Panc1 (cell line): ENCODE data around the gene ZNF580. TPM values are rescaled to one million over a fixed set of nuclear protein-coding genes. Genes with fewer than 3 reads are reported as not detected.

Source experiments
- ATAC-seq: fragments of 200-7000 bp; cut with Tn5 transposase; 2 replicates; pipeline ENCODE4 v1.9.1; 2020; ENCODE audit warnings: mild to moderate bottlenecking, moderate library complexity
- BruUV-seq: library from RNA; stranded (reverse); fragments of 400-500 nt; replicated peaks from 2 replicates; lab custom pipeline; 2021; lab: Mats Ljungman, UMichigan
- CTCF ChIA-PET: fragments of 300-600 bp; sonication (Branson Sonifier 250); formaldehyde crosslinking; loops from one replicate; lab custom pipeline; 2022; ENCODE audit warnings: antibody characterized with exemption; lab: Charles Lee
- POLR2A ChIA-PET: fragments of 300-600 bp; sonication (Branson Sonifier 250); formaldehyde crosslinking; loops from one replicate; lab custom pipeline; 2022; ENCODE audit warnings: antibody characterized with exemption; lab: Charles Lee
- DNase-seq: peaks from one replicate; pipeline ENCODE4 v3.0.0-alpha.2; 2010; ENCODE audit warnings: low read depth, low spot score
- H3K27ac ChIP-seq: 2 replicates; pipeline ENCODE4 v1.5.1; 2011; ENCODE audit warnings: mild to moderate bottlenecking, low read length, inconsistent platforms
- H3K27me3 ChIP-seq: fragments of 200-500 bp; sonication (Bioruptor generic); 2 replicates; pipeline ENCODE4 v1.6.0; 2014; ENCODE audit warnings: low read length, inconsistent platforms; ENCODE audit not compliant: control insufficient read depth, insufficient read depth
- H3K36me3 ChIP-seq: fragments of 200-500 bp; sonication (Bioruptor generic); 2 replicates; pipeline ENCODE4 v1.5.1; 2014; ENCODE audit warnings: inconsistent platforms, mild to moderate bottlenecking, low read length, moderate library complexity; ENCODE audit not compliant: control insufficient read depth, insufficient read depth
- H3K4me1 ChIP-seq: 2 replicates; pipeline ENCODE4 v1.5.1; 2011; ENCODE audit warnings: inconsistent platforms, mild to moderate bottlenecking, low read length, moderate library complexity; ENCODE audit not compliant: control insufficient read depth, insufficient read depth
- H3K4me3 ChIP-seq, 2 experiments: 2 replicates each; pipeline ENCODE4 v1.5.1; 2011 to 2012; ENCODE audit warnings: low read depth in 2 of 2, low read length in 2 of 2, mild to moderate bottlenecking in 2 of 2, inconsistent platforms in 1 of 2, moderate library complexity in 1 of 2
- H3K9me3 ChIP-seq: fragments of 200-500 bp; sonication (Bioruptor generic); 2 replicates; pipeline ENCODE4 v1.5.1; 2014; ENCODE audit warnings: low read depth, mild to moderate bottlenecking, inconsistent platforms, low read length, moderate library complexity; ENCODE audit not compliant: control insufficient read depth, insufficient read depth
- CTCF ChIP-seq: fragments of 450-650 bp; IDR thresholded peaks from 2 replicates; pipeline ENCODE4 v1.5.1; 2017; ENCODE audit warnings: mild to moderate bottlenecking
- POLR2AphosphoS5 ChIP-seq: IDR thresholded peaks from 2 replicates; pipeline ENCODE4 v1.6.1; 2012; ENCODE audit warnings: mild to moderate bottlenecking, low read depth, low read length, moderate library complexity
- REST ChIP-seq, 2 experiments: IDR thresholded peaks; 2 replicates each; pipeline ENCODE4 v1.6.1; 2011 to 2012; ENCODE audit warnings: low read depth in 2 of 2, control low read depth in 1 of 2, low read length in 1 of 2, mild to moderate bottlenecking in 1 of 2, moderate library complexity in 1 of 2; ENCODE audit not compliant: insufficient read depth in 1 of 2
- SIN3A ChIP-seq: IDR thresholded peaks from 2 replicates; pipeline ENCODE4 v1.6.1; 2012; ENCODE audit warnings: low read depth, mild to moderate bottlenecking, low read length, moderate library complexity, borderline replicate concordance; ENCODE audit not compliant: insufficient read depth
- TCF7L2 ChIP-seq: IDR thresholded peaks from 2 replicates; pipeline ENCODE4 v1.6.1; 2011; ENCODE audit warnings: mild to moderate bottlenecking, low read depth, low read length, inconsistent platforms
- in situ Hi-C: cut with HindIII; loops from 2 replicates; pipeline ENCODE4 v1.10.0; 2016; ENCODE audit warnings: low sequenced_read_pairs, low pct_unique_long_range_greater_than_20kb
- intact Hi-C: fragments of 100-400 bp; cut with micrococcal nuclease; formaldehyde crosslinking; loops from one replicate; pipeline ENCODE4 v1.10.0; 2022; ENCODE audit not compliant: unreplicated experiment
- total RNA-seq: library from RNA; stranded (reverse); gene quantifications from one replicate; pipeline ENCODE4 v1.2.1, GENCODE V29; 2021; ENCODE audit not compliant: unreplicated experiment

ZNF580 gene
- total RNA-seq, 1 experiment from 2014 or later, result 58.0 TPM

- Histone ChIP-seq H3K4me3 (no peak overlapping the region), H3K27me3 (no peaks in the 10 kb centered on the region), H3K9me3 (no peaks in the 10 kb centered on the region), H3K27ac (no peak overlapping the region), H3K36me3 (no peaks in the 10 kb centered on the region), H3K4me1 (peaks cover 7% of the 10 kb centered on the region)
- intact Hi-C loops (no loop called here), in situ Hi-C loops (no loop called here)
- DNase-seq, result no peak
- no peak for ATAC-seq
- CTCF ChIA-PET, result interaction anchor here (0.6 kb wide), 1 partner anchor 133 kb away, joined by 3 read pairs; the partner anchor contains the start of gene ZNF628
- POLR2A ChIA-PET, result interaction anchor here (0.7 kb wide), 1 partner anchor 200 kb away, joined by 4 read pairs; no protein-coding TSS in a partner anchor
- BruUV-seq, result no TSS peak
- TF ChIP-seq TCF7L2 (no peak), REST (IDR thresholded peaks at IDR 0.05; ENCODE audit: insufficient read depth in 1 of 2, low read depth in 2 of 2, low read length in 1 of 2) (no peak), SIN3A (no peak), CTCF (no peak), POLR2AphosphoS5 (no peak)
Measured at GRCh38 chr19:55609326-55609725, 31.5 kb upstream of the ZNF580 start.

DNA sequence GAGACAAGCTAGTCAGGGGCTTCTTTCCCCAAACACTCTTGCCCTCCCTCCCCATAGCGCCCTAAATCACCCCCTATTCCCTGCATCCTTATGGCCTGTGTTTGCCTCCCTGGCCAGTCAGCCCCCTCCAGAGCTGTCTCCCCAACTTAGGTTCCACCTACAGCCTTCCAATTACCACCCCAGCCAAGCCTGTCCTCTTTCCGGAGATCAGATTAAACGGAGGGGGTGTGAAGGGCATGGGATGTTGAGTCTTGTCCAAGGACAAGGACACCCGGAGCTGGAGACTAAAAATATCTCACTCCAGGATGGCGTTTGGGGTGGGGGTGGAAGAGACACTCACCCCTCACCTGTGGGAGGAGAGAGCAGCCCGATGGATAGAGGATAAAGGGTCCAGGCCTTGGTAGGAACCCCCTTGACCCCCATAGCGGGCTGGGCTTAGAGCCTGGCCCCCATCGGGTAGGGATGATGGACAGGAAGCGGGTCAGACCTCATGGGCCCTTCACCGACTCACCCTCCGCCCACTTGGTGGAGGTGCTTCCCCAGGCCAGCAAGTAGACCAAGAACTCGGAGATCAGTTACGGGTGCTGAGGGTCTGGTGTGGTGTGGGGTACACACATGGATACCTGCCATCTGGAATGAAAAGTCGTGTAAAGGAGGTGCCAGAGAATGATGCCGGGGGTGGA lies 29.4 kb upstream of the ZNF580 start:
- ChIA-PET POLR2A (interaction anchor here (0.5 kb wide), 1 partner anchor 28 kb away, joined by 4 read pairs; no protein-coding TSS in a partner anchor), CTCF (interaction anchor here (0.6 to 1.0 kb wide), 3 partner anchors 8 to 144 kb away, joined by 3 read pairs; partner anchors contain the start of gene ZNF784)
- H3K27ac ChIP-seq, result no peak overlapping the region
- no TSS peak for BruUV-seq
- intact Hi-C loops (no loop called here), in situ Hi-C loops (no loop called here)
- no peaks in the 10 kb centered on the region for H3K27me3 ChIP-seq
- no peaks in the 10 kb centered on the region for H3K9me3 ChIP-seq
- no peak for DNase-seq
- no peak for ATAC-seq
- H3K36me3 ChIP-seq, result no peaks in the 10 kb centered on the region
- H3K4me1 ChIP-seq, result peaks cover 5% of the 10 kb centered on the region
- TF ChIP-seq REST (IDR thresholded peaks at IDR 0.05; ENCODE audit: insufficient read depth in 1 of 2, low read depth in 2 of 2, low read length in 1 of 2) (no peak), SIN3A (no peak), CTCF (no peak), TCF7L2 (no peak)
- H3K4me3 ChIP-seq, result no peak overlapping the region
